Activated B cell treated with CpG ODN at 0.5 μM for 24 hours (primary cell): ENCODE data around the gene PPP1R15A. TPM values are rescaled to one million over a fixed set of nuclear protein-coding genes. Genes with fewer than 3 reads are reported as not detected.

ENCODE experiments used
- ATAC-seq: fragments of 200-7000 bp; cut with Tn5 transposase; one replicate; pipeline ENCODE4 v1.10.0; 2021; ENCODE audit warnings: low read depth, mild to moderate bottlenecking, moderate library complexity
- CTCF ChIA-PET: fragments of 350-600 bp; sonication (Branson Sonifier 250); formaldehyde crosslinking; loops from one replicate; lab custom pipeline; 2021; ENCODE audit warnings: antibody characterized with exemption; lab: Charles Lee
- POLR2A ChIA-PET: fragments of 350-600 bp; sonication (Branson Sonifier 250); formaldehyde crosslinking; loops from one replicate; lab custom pipeline; 2021; ENCODE audit warnings: antibody characterized with exemption; lab: Charles Lee
- DNase-seq: peaks from one replicate; pipeline ENCODE4 v3.0.0; 2022
- H3K27ac Mint-ChIP-seq: one replicate; pipeline ENCODE4 v1.8.0; 2020; ENCODE audit warnings: mixed read lengths
- H3K27me3 Mint-ChIP-seq: one replicate; pipeline ENCODE4 v1.8.0; 2021; ENCODE audit warnings: mixed read lengths
- H3K36me3 Mint-ChIP-seq: one replicate; pipeline ENCODE4 v1.8.0; 2021; ENCODE audit warnings: low read depth, mixed read lengths
- H3K4me1 Mint-ChIP-seq: one replicate; pipeline ENCODE4 v1.8.0; 2021; ENCODE audit warnings: mixed read lengths
- H3K4me3 Mint-ChIP-seq: one replicate; pipeline ENCODE4 v1.8.0; 2020; ENCODE audit warnings: mild to moderate bottlenecking, mixed read lengths
- H3K9me3 Mint-ChIP-seq: one replicate; pipeline ENCODE4 v1.8.0; 2020; ENCODE audit warnings: mixed read lengths
- CTCF ChIP-seq: fragments of 200-600 bp; IDR thresholded peaks from one replicate; pipeline ENCODE4 v1.8.0; 2022; ENCODE audit warnings: antibody characterized with exemption, mild to moderate bottlenecking
- intact Hi-C: fragments of 100-400 bp; cut with micrococcal nuclease; formaldehyde crosslinking; loops from one replicate; pipeline ENCODE4 v1.15.1; 2024
- total RNA-seq: library from RNA; stranded (reverse); gene quantifications from 2 replicates; pipeline ENCODE4 v1.2.3, GENCODE V29; 2022

PPP1R15A gene
- total RNA-seq, 1 donor from 2014 or later = 123 TPM

- no peak overlapping the region for H3K27ac Mint-ChIP-seq
Measured at GRCh38 chr19:48833049-48833448, 39.2 kb upstream of the PPP1R15A start.

GRCh38 chr19:48833977-48834376 is 38.2 kb upstream of the PPP1R15A start:
- Mint-ChIP-seq H3K36me3 (peaks cover 3% of the 10 kb centered on the region), H3K9me3 (no peaks in the 10 kb centered on the region), H3K27me3 (no peaks in the 10 kb centered on the region), H3K27ac (peak overlapping the region; percentile 39), H3K4me1 (peaks cover 26% of the 10 kb centered on the region), H3K4me3 (no peak overlapping the region)
- no peak for DNase-seq
- intact Hi-C loops = loop anchor here (10.0 kb wide), 1 partner anchor 319 kb away; the partner anchor contains the start of gene LMTK3
- no peak for ATAC-seq
- POLR2A ChIA-PET = interaction anchor here (0.6 kb wide), 1 partner anchor 46 kb away, joined by 5 read pairs; no protein-coding TSS in a partner anchor
- CTCF ChIA-PET = interaction anchor here (1.2 to 2.9 kb wide), 3 partner anchors 9 to 46 kb away, joined by 3 to 8 read pairs (median 5); no protein-coding TSS in a partner anchor
- TF ChIP-seq CTCF = no peak

More at GRCh38 chr19:48833049-48833448, 39.2 kb upstream of the PPP1R15A start:
- Mint-ChIP-seq H3K9me3 (no peaks in the 10 kb centered on the region), H3K4me3 (no peak overlapping the region), H3K27me3 (no peaks in the 10 kb centered on the region), H3K4me1 (peaks cover 26% of the 10 kb centered on the region), H3K36me3 (peaks cover 3% of the 10 kb centered on the region)
- DNase-seq (no peak), ATAC-seq (no peak)
- CTCF ChIA-PET = interaction anchor here (1.2 to 2.9 kb wide), 3 partner anchors 9 to 45 kb away, joined by 3 to 8 read pairs (median 5); no protein-coding TSS in a partner anchor
- intact Hi-C loops = loop anchor here (10.0 kb wide), 1 partner anchor 318 kb away; the partner anchor contains the start of gene LMTK3
- no peak for TF ChIP-seq CTCF
- POLR2A ChIA-PET = interaction anchor here (0.6 kb wide), 2 partner anchors 50 to 142 kb away, joined by 3 to 4 read pairs; no protein-coding TSS in a partner anchor

GRCh38 chr19:48835734-48836088 is 36.5 kb upstream of the PPP1R15A start:
- Mint-ChIP-seq H3K27me3 (no peaks in the 10 kb centered on the region), H3K27ac (peak overlapping the region; percentile 75), H3K4me3 (peak overlapping the region; percentile 88), H3K4me1 (peaks cover 26% of the 10 kb centered on the region), H3K9me3 (no peaks in the 10 kb centered on the region), H3K36me3 (peaks cover 3% of the 10 kb centered on the region)
- intact Hi-C loops = loop anchor here (1.0 to 10.0 kb wide), 6 partner anchors 23 to 321 kb away; partner anchors contain the start of genes CA11 and LMTK3
- DNase-seq (peak; percentile 89), ATAC-seq (peak; percentile 86)
- ChIA-PET CTCF (interaction anchor here (0.8 to 12.1 kb wide), 7 partner anchors 8 to 190 kb away, joined by 3 to 272 read pairs (median 5); partner anchors contain the start of gene CA11), POLR2A (interaction anchor here (1.0 to 3.7 kb wide), 6 partner anchors 17 to 190 kb away, joined by 6 to 34 read pairs (median 12); partner anchors contain the start of genes BCAT2 and CA11)
- TF ChIP-seq CTCF = no peak

GRCh38 chr19:48836089-48837017 is 35.9 kb upstream of the PPP1R15A start, which contains the start of gene HSD17B14:
Gene HSD17B14 (minus strand): TSS chr19:48836491. CDS start chr19:48836411, 80 bp downstream.
- no peak for TF ChIP-seq CTCF
- intact Hi-C loops = loop anchor here (10.0 kb wide), 1 partner anchor 322 kb away; the partner anchor contains the start of gene LMTK3
- CTCF ChIA-PET = interaction anchor here (0.8 to 12.1 kb wide), 10 partner anchors 8 to 191 kb away, joined by 3 to 272 read pairs (median 4); partner anchors contain the start of gene CA11

More at GRCh38 chr19:48836089-48837017, 35.9 kb upstream of the PPP1R15A start, which contains the start of gene HSD17B14:
- DNase-seq = no peak
- peaks cover 26% of the 10 kb centered on the region for H3K4me1 Mint-ChIP-seq
- peak within 1 kb of the TSS; percentile 75 for H3K27ac Mint-ChIP-seq
- peak within 1 kb of the TSS; percentile 88 for H3K4me3 Mint-ChIP-seq
- POLR2A ChIA-PET = interaction anchor here (0.5 to 3.7 kb wide), 17 partner anchors 16 to 1549 kb away, joined by 3 to 34 read pairs (median 6); partner anchors contain the start of genes BCAT2, CA11, GYS1 and PPP1R15A
- H3K36me3 Mint-ChIP-seq = peaks cover 2% of the 10 kb centered on the region
- no peaks in the 10 kb centered on the region for H3K27me3 Mint-ChIP-seq
- ATAC-seq = peak; percentile 15
- H3K9me3 Mint-ChIP-seq = no peaks in the 10 kb centered on the region
